D721Med (cell line): ENCODE measurements around the gene HIVEP2.

Experiments used
- DNase-seq: peaks from one replicate; pipeline ENCODE4 v3.0.0; 2011; ENCODE audit warnings: low spot score; ENCODE audit not compliant: insufficient read length
- FAIRE-seq: peaks from 2 replicates; lab custom pipeline; 2011; peaks lifted over from hg19 to GRCh38; lab: Jason Lieb, UNC
- CTCF ChIP-seq: IDR thresholded peaks from 2 replicates; pipeline ENCODE4 v1.5.1; 2012; ENCODE audit warnings: mild to moderate bottlenecking, control low read depth; ENCODE audit not compliant: insufficient read depth; ENCODE audit errors: missing control alignments

The HIVEP2 gene

GRCh38 chr6:142953373-142954273, 8.6 kb upstream of the HIVEP2 start:
- no peak for DNase-seq
- FAIRE-seq: no peak
- TF ChIP-seq CTCF: no peak

- no peak for TF ChIP-seq CTCF
- DNase-seq (no peak), FAIRE-seq (no peak)
Observed at GRCh38 chr6:142952614-142953013, 7.6 kb upstream of the HIVEP2 start.

- FAIRE-seq (no peak), DNase-seq (no peak)
- TF ChIP-seq CTCF: no peak
Observed at GRCh38 chr6:142950291-142950690, 5.3 kb upstream of the HIVEP2 start.

GRCh38 chr6:142947714-142948480, 2.9 kb upstream of the HIVEP2 start:
- FAIRE-seq (no peak), DNase-seq (no peak)
- TF ChIP-seq CTCF: no peak

- DNase-seq (no peak), FAIRE-seq (no peak)
- no peak for TF ChIP-seq CTCF
Observed at GRCh38 chr6:142946924-142947713, 2.1 kb upstream of the HIVEP2 start.

GRCh38 chr6:142946181-142946923, 1.4 kb upstream of the HIVEP2 start:
- DNase-seq (no peak), FAIRE-seq (no peak)
- TF ChIP-seq CTCF: no peak
